Activated naive CD8-positive, alpha-beta T cell (primary cell): Measurements from ENCODE around the gene TPM3.

Source experiments
- H3K27ac Mint-ChIP-seq: one replicate; pipeline ENCODE4 v1.8.0; 2021; ENCODE audit warnings: mixed read lengths
- H3K27me3 Mint-ChIP-seq: one replicate; pipeline ENCODE4 v1.8.0; 2021; ENCODE audit warnings: mixed read lengths
- H3K36me3 Mint-ChIP-seq: one replicate; pipeline ENCODE4 v1.8.0; 2021; ENCODE audit warnings: mixed read lengths
- H3K4me1 Mint-ChIP-seq: one replicate; pipeline ENCODE4 v1.8.0; 2021; ENCODE audit warnings: low read depth, mixed read lengths
- H3K4me3 Mint-ChIP-seq: one replicate; pipeline ENCODE4 v1.8.0; 2021; ENCODE audit warnings: mild to moderate bottlenecking, mixed read lengths
- H3K9me3 Mint-ChIP-seq: one replicate; pipeline ENCODE4 v1.8.0; 2021; ENCODE audit warnings: low read depth, mixed read lengths

Gene TPM3

GRCh38 chr1:154183046-154183915, 8.6 kb downstream of the TPM3 start:
- Mint-ChIP-seq H3K9me3 (no peaks in the 10 kb centered on the region), H3K27ac (peak overlapping the region; percentile 100), H3K4me1 (peaks cover 38% of the 10 kb centered on the region), H3K4me3 (peak overlapping the region; percentile 100), H3K36me3 (peaks cover 10% of the 10 kb centered on the region), H3K27me3 (no peaks in the 10 kb centered on the region)

- peaks cover 10% of the 10 kb centered on the region for H3K36me3 Mint-ChIP-seq
- no peaks in the 10 kb centered on the region for H3K27me3 Mint-ChIP-seq
- H3K4me1 Mint-ChIP-seq, result peaks cover 45% of the 10 kb centered on the region
- H3K9me3 Mint-ChIP-seq, result no peaks in the 10 kb centered on the region
- H3K27ac Mint-ChIP-seq, result peak overlapping the region; percentile 100
- peak overlapping the region; percentile 100 for H3K4me3 Mint-ChIP-seq
Measured at GRCh38 chr1:154182344-154183045, 9.4 kb downstream of the TPM3 start.

DNA sequence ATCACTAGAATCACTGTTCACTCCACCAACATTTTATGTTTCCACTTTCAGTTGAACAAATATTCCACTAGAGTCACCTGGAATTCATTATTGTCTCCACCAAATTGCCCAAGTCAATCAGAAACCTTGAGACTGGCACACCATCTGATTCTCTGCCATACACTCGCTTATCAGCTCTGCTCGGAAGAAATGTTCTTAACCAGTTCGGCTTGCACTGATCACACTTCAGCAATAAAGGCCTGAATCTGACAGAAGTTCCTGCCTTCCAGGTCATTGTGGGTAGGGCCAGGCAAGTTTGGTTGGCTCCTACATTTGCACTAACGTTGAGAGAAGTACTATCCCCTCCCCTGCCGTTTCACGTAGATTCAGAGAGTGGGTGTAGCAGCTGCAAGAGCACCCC, 10.0 kb downstream of the TPM3 start:
- H3K36me3 Mint-ChIP-seq, result peaks cover 12% of the 10 kb centered on the region
- H3K4me1 Mint-ChIP-seq, result peaks cover 51% of the 10 kb centered on the region
- no peaks in the 10 kb centered on the region for H3K27me3 Mint-ChIP-seq
- no peaks in the 10 kb centered on the region for H3K9me3 Mint-ChIP-seq
- peak overlapping the region; percentile 100 for H3K27ac Mint-ChIP-seq
- peak overlapping the region; percentile 100 for H3K4me3 Mint-ChIP-seq

- peaks cover 12% of the 10 kb centered on the region for H3K36me3 Mint-ChIP-seq
- no peaks in the 10 kb centered on the region for H3K27me3 Mint-ChIP-seq
- no peaks in the 10 kb centered on the region for H3K9me3 Mint-ChIP-seq
- H3K4me3 Mint-ChIP-seq, result peak overlapping the region; percentile 100
- H3K27ac Mint-ChIP-seq, result peak overlapping the region; percentile 93
- H3K4me1 Mint-ChIP-seq, result peaks cover 65% of the 10 kb centered on the region
Measured at GRCh38 chr1:154179946-154180687, 11.8 kb downstream of the TPM3 start.

- Mint-ChIP-seq H3K27me3 (no peaks in the 10 kb centered on the region), H3K27ac (peak overlapping the region; percentile 93), H3K4me3 (peak overlapping the region; percentile 100), H3K9me3 (no peaks in the 10 kb centered on the region), H3K4me1 (peaks cover 66% of the 10 kb centered on the region), H3K36me3 (peaks cover 12% of the 10 kb centered on the region)
Measured at GRCh38 chr1:154178911-154179811, 12.7 kb downstream of the TPM3 start.

DNA sequence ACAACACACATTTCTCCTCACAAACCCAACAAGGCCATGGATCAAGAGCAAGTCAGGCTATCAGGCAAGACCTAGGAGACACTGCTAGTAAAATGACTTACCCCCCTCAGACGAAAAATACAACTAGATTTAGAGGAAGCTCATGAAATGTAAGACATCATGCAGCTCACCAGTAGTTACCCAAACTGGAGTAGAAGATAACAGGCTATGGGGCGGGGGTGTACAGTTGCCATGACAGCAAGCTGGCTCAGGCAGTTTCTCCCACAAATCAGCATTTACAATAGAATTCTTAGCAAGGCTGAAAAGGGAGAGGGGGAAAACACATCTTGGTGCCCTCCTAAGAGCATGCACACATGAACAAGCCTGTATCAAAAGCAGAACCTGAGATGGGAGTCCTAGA, 13.9 kb downstream of the TPM3 start:
- Mint-ChIP-seq H3K27ac (peak overlapping the region; percentile 72), H3K9me3 (no peaks in the 10 kb centered on the region), H3K27me3 (no peaks in the 10 kb centered on the region), H3K36me3 (peaks cover 12% of the 10 kb centered on the region), H3K4me3 (peak overlapping the region; percentile 100), H3K4me1 (peaks cover 64% of the 10 kb centered on the region)

- no peaks in the 10 kb centered on the region for H3K27me3 Mint-ChIP-seq
- peaks cover 75% of the 10 kb centered on the region for H3K4me1 Mint-ChIP-seq
- H3K36me3 Mint-ChIP-seq, result peaks cover 11% of the 10 kb centered on the region
- peak overlapping the region; percentile 89 for H3K27ac Mint-ChIP-seq
- no peaks in the 10 kb centered on the region for H3K9me3 Mint-ChIP-seq
- peak overlapping the region; percentile 72 for H3K4me3 Mint-ChIP-seq
Measured at GRCh38 chr1:154176337-154176736, 15.6 kb downstream of the TPM3 start.

DNA sequence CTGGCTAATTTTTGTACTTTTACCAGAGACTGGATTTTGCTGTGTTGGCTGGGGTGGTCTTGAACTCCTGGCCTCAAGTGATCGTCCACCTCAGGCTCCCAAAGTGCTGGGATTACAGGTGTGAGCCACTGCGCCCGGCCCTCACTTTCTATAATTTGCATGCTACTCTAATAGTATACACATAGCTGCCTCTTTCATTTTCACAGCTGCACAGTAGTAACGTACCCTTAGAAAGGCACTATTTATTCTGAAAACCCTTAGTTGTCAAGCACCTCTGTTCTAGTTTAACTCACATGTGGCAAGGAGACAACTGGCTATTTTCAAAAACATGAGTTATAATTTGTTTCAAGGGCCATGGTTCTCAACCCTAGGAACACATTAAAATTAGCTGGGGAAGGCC, 17.2 kb downstream of the TPM3 start:
- no peaks in the 10 kb centered on the region for H3K9me3 Mint-ChIP-seq
- H3K36me3 Mint-ChIP-seq, result peaks cover 11% of the 10 kb centered on the region
- no peak overlapping the region for H3K4me3 Mint-ChIP-seq
- H3K27ac Mint-ChIP-seq, result no peak overlapping the region
- H3K27me3 Mint-ChIP-seq, result no peaks in the 10 kb centered on the region
- H3K4me1 Mint-ChIP-seq, result peaks cover 76% of the 10 kb centered on the region

DNA sequence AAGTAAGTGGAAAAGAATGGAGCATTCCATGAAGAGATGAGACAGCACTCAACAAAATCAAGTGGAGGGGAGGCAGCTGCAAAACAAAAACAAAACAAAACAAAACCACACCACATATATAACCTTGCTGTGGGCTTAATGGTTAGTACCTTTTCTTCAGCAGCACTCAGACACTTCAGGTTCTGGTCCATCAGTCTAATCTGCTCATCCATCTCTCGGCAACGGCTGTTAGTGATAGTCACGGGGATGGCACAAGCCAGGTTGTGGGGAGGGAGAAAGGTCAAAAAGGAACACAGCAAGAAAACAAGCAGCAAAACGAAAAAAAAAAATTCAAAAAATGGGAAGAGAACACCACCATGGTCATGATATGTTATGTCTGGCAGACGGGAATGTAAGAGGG, 20.0 kb downstream of the TPM3 start:
- Mint-ChIP-seq H3K36me3 (peaks cover 12% of the 10 kb centered on the region), H3K27me3 (no peaks in the 10 kb centered on the region), H3K9me3 (no peaks in the 10 kb centered on the region), H3K27ac (peak overlapping the region; percentile 98), H3K4me3 (peak overlapping the region; percentile 82), H3K4me1 (peaks cover 65% of the 10 kb centered on the region)

- Mint-ChIP-seq H3K27ac (peak overlapping the region; percentile 98), H3K4me3 (peak overlapping the region; percentile 82), H3K27me3 (no peaks in the 10 kb centered on the region), H3K36me3 (peaks cover 12% of the 10 kb centered on the region), H3K9me3 (no peaks in the 10 kb centered on the region), H3K4me1 (peaks cover 62% of the 10 kb centered on the region)
Measured at GRCh38 chr1:154171223-154171583, 20.7 kb downstream of the TPM3 start.

GRCh38 chr1:154170547-154171222, 21.2 kb downstream of the TPM3 start:
- H3K9me3 Mint-ChIP-seq, result no peaks in the 10 kb centered on the region
- H3K4me1 Mint-ChIP-seq, result peaks cover 59% of the 10 kb centered on the region
- peaks cover 17% of the 10 kb centered on the region for H3K36me3 Mint-ChIP-seq
- H3K27ac Mint-ChIP-seq, result peak overlapping the region; percentile 98
- H3K4me3 Mint-ChIP-seq, result peak overlapping the region; percentile 82
- H3K27me3 Mint-ChIP-seq, result no peaks in the 10 kb centered on the region

DNA sequence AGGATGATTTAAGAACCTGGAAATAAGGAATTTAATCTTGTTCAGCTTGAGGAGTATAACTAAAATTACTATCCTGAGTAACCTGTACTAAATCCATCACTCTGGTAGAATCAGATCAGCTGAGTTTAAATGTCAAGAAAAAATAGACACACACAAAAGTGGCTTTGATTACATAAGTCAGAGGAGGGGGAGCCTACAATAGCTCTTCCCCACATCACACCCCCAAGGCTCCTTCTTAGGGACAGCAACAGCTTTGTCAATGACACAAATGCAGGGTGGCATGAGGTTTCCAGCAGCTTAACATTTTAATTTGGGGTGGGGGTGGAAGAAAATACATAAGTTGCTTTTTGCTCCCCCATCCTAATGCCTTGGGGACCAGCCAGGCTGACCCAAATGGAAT, 24.4 kb downstream of the TPM3 start:
- H3K27ac Mint-ChIP-seq, result peak overlapping the region; percentile 89

DNA sequence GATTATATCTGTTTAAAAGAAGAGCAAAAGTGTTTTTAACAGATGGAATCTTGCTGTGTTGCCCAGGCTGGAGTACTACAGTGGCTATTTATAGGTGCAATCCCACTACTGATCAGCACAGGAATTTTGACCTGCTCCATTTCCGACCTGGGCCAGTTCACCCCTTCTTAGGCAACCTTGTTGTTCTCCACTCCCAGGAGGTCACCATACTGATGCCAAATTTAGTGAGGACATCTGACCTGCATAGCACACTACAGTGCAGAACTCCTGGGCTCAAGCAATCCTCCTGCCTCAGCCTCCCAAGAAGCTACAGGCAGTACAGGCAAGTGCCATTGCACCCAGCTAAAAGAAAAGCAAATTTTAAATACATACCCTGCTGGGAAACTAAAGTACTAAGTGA, 25.7 kb downstream of the TPM3 start:
- H3K9me3 Mint-ChIP-seq, result no peaks in the 10 kb centered on the region
- H3K36me3 Mint-ChIP-seq, result peaks cover 26% of the 10 kb centered on the region
- peak overlapping the region; percentile 86 for H3K27ac Mint-ChIP-seq
- H3K4me3 Mint-ChIP-seq, result no peak overlapping the region
- H3K4me1 Mint-ChIP-seq, result peaks cover 52% of the 10 kb centered on the region
- no peaks in the 10 kb centered on the region for H3K27me3 Mint-ChIP-seq

More for the DNA sequence above, 24.4 kb downstream of the TPM3 start:
- H3K4me3 Mint-ChIP-seq, result peak overlapping the region; percentile 53
- H3K27me3 Mint-ChIP-seq, result no peaks in the 10 kb centered on the region
- peaks cover 29% of the 10 kb centered on the region for H3K36me3 Mint-ChIP-seq
- no peaks in the 10 kb centered on the region for H3K9me3 Mint-ChIP-seq
- peaks cover 63% of the 10 kb centered on the region for H3K4me1 Mint-ChIP-seq

- Mint-ChIP-seq H3K27ac (peak overlapping the region; percentile 84), H3K27me3 (no peaks in the 10 kb centered on the region), H3K4me3 (peak overlapping the region; percentile 32), H3K36me3 (peaks cover 36% of the 10 kb centered on the region), H3K9me3 (no peaks in the 10 kb centered on the region), H3K4me1 (peaks cover 79% of the 10 kb centered on the region)
Measured at GRCh38 chr1:154159554-154159953, 32.3 kb downstream of the TPM3 start.
